Suprapubic skin (tissue), 3 donors: ENCODE measurements around the gene TREH.

ENCODE experiments used
- POLR2A ChIP-seq, 2 donors: fragments of 450-650 bp; IDR thresholded peaks; one replicate each; pipeline ENCODE4 v1.6.1; 2017; ENCODE audit warnings: antibody characterized with exemption in 2 of 2, mild to moderate bottlenecking in 2 of 2, moderate library complexity in 2 of 2
- TF ChIP-seq, protein P1 (sequence below), 2 donors: fragments of 200-600 bp in 1 of 2; fragments of 450-650 bp in 1 of 2; sonication (generic) in 1 of 2; IDR thresholded peaks; one replicate each; pipeline ENCODE4 v1.5.1; 2016 to 2019; ENCODE audit warnings: antibody characterized with exemption in 2 of 2, mild to moderate bottlenecking in 1 of 2, moderate library complexity in 1 of 2

DNA sequence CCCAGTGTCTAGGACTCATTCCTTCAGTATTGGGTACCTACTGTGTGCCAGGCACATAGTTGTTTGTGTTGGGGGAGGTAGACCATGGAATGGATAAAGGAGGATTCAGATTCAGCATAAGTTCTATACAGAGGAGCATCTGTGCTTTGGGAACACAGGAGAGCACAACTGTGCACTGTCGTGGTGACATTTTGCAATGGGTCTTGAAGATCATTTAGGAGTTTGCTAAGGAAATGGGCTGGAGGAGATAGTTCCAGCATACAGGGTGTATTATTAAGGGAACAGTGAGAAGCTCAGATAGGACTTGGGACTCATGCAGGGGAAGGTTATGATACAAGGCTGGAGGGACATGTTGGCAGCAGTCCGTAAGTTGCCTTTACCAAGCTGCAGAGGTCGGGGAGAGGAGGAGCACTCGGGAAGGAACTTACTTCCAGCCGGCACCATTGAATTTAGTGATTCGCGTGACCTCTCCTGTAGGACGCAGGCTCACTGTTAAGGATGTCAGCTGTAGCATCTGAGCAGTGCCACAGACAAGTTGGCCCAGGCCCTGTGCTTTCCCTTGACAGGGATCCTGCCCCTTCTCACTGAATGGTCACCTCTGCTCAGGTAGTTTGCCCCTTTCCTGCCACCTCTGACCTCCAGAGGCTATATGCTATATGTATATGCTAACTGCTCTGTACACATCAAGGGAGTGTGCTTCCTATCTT lies 25.6 kb downstream of the TREH start:
- TF ChIP-seq, protein P1, sequence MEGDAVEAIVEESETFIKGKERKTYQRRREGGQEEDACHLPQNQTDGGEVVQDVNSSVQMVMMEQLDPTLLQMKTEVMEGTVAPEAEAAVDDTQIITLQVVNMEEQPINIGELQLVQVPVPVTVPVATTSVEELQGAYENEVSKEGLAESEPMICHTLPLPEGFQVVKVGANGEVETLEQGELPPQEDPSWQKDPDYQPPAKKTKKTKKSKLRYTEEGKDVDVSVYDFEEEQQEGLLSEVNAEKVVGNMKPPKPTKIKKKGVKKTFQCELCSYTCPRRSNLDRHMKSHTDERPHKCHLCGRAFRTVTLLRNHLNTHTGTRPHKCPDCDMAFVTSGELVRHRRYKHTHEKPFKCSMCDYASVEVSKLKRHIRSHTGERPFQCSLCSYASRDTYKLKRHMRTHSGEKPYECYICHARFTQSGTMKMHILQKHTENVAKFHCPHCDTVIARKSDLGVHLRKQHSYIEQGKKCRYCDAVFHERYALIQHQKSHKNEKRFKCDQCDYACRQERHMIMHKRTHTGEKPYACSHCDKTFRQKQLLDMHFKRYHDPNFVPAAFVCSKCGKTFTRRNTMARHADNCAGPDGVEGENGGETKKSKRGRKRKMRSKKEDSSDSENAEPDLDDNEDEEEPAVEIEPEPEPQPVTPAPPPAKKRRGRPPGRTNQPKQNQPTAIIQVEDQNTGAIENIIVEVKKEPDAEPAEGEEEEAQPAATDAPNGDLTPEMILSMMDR (IDR thresholded peaks at IDR 0.05), result no peak
- TF ChIP-seq POLR2A (IDR thresholded peaks at IDR 0.05), result no peak
